Endothelial cell of umbilical vein (primary cell): Measurements from ENCODE around the gene CLIC4. TPM values are rescaled to one million over a fixed set of nuclear protein-coding genes. Genes with fewer than 3 reads are reported as not detected.

Experiments used
- BruUV-seq: library from RNA; stranded (reverse); fragments of 400-500 nt; replicated peaks from 2 replicates; lab custom pipeline; 2021; lab: Mats Ljungman, UMichigan
- CTCF ChIA-PET: fragments of 300-600, 350-600 bp; sonication (Branson Sonifier 250); formaldehyde crosslinking; loops from one replicate; lab custom pipeline; 2021; ENCODE audit warnings: antibody characterized with exemption, inconsistent platforms; lab: Charles Lee
- POLR2A ChIA-PET: fragments of 300-600, 350-600 bp; sonication (Branson Sonifier 250); formaldehyde crosslinking; loops from one replicate; lab custom pipeline; 2021; ENCODE audit warnings: antibody characterized with exemption, inconsistent platforms; lab: Charles Lee
- DNase-seq: peaks from one replicate; pipeline ENCODE4 v3.0.0-alpha.2; 2011; ENCODE audit warnings: low read depth, low spot score
- FAIRE-seq: peaks from 2 replicates; lab custom pipeline; 2011; peaks lifted over from hg19 to GRCh38; lab: Jason Lieb, UNC
- H2AFZ ChIP-seq: 2 replicates; pipeline ENCODE4 v1.6.0; 2012; ENCODE audit warnings: low read depth, low read length, control low read depth, inconsistent platforms
- H3K27ac ChIP-seq: 2 replicates; pipeline ENCODE4 v1.5.1; 2011; ENCODE audit warnings: low read depth, mild to moderate bottlenecking, control low read depth, low read length, moderate library complexity; ENCODE audit not compliant: insufficient read depth
- H3K27me3 ChIP-seq, 2 experiments: 2 replicates each; pipeline versions ENCODE4 v1.6.0 to v1.6.1; 2011; ENCODE audit warnings: low read length in 2 of 2, mixed read lengths in 1 of 2; ENCODE audit not compliant: control insufficient read depth in 2 of 2, insufficient read depth in 2 of 2
- H3K36me3 ChIP-seq, 2 experiments: 2 replicates in 1 of 2; 3 replicates in 1 of 2; pipeline ENCODE4 v1.5.1; 2011; ENCODE audit warnings: low read length in 2 of 2, mild to moderate bottlenecking in 1 of 2, moderate library complexity in 1 of 2; ENCODE audit not compliant: control insufficient read depth in 2 of 2, insufficient read depth in 2 of 2; ENCODE audit errors: extremely low read depth in 1 of 2
- H3K4me1 ChIP-seq: 3 replicates; pipeline ENCODE4 v1.5.1; 2011; ENCODE audit warnings: mild to moderate bottlenecking, low read length; ENCODE audit not compliant: control insufficient read depth, insufficient read depth; ENCODE audit errors: extremely low read depth
- H3K4me2 ChIP-seq: 2 replicates; pipeline ENCODE4 v1.6.1; 2011; ENCODE audit warnings: low read length, control low read depth, mixed read lengths; ENCODE audit not compliant: insufficient read depth
- H3K4me3 ChIP-seq, 3 experiments: fragments of 200-600 bp in 1 of 3; sonication (generic), shearing (Covaris generic) in 1 of 3; replicated peaks in 1 of 3; 2 replicates each; pipeline ENCODE4 v1.5.1; 2011 to 2016; ENCODE audit warnings: control low read depth in 3 of 3, low read length in 3 of 3, mild to moderate bottlenecking in 2 of 3, inconsistent platforms in 1 of 3, low read depth in 1 of 3, moderate library complexity in 1 of 3; ENCODE audit not compliant: insufficient read depth in 1 of 3
- H3K79me2 ChIP-seq: 2 replicates; pipeline ENCODE4 v1.6.0; 2012; ENCODE audit warnings: low read length, inconsistent platforms; ENCODE audit not compliant: control insufficient read depth, insufficient read depth
- H3K9ac ChIP-seq: replicated peaks from 2 replicates; pipeline ENCODE3; 2011; ENCODE audit warnings: low read length, control low read depth; ENCODE audit not compliant: insufficient read depth; ENCODE audit errors: extremely low read depth
- H3K9me1 ChIP-seq: replicated peaks from 3 replicates; pipeline ENCODE4 v1.6.0; 2011; ENCODE audit warnings: mild to moderate bottlenecking, low read length; ENCODE audit not compliant: control insufficient read depth, insufficient read depth; ENCODE audit errors: extremely low read depth
- H3K9me3 ChIP-seq: replicated peaks from 2 replicates; pipeline ENCODE4 v1.5.1; 2012; ENCODE audit warnings: low read length, inconsistent platforms; ENCODE audit not compliant: control insufficient read depth, insufficient read depth
- H4K20me1 ChIP-seq: replicated peaks from 2 replicates; pipeline ENCODE3; 2011; ENCODE audit warnings: mild to moderate bottlenecking, low read length; ENCODE audit not compliant: control insufficient read depth, insufficient read depth; ENCODE audit errors: extremely low read depth
- EZH2 ChIP-seq: IDR thresholded peaks from 2 replicates; pipeline ENCODE4 v1.6.1; 2012; ENCODE audit warnings: borderline replicate concordance, low read depth, mild to moderate bottlenecking, moderate library complexity, low read length, inconsistent platforms; ENCODE audit not compliant: severe bottlenecking
- FOS ChIP-seq: IDR thresholded peaks from 2 replicates; pipeline ENCODE4 v1.6.1; 2011; ENCODE audit warnings: mild to moderate bottlenecking, low read length, moderate library complexity, borderline replicate concordance; ENCODE audit not compliant: insufficient read depth
- GATA2 ChIP-seq: IDR thresholded peaks from 2 replicates; pipeline ENCODE4 v1.7.0; 2011; ENCODE audit warnings: low read depth, mild to moderate bottlenecking, moderate library complexity, mixed read lengths, low read length; ENCODE audit not compliant: insufficient read length, insufficient read depth
- JUN ChIP-seq: IDR thresholded peaks from 2 replicates; pipeline ENCODE4 v1.6.1; 2011; ENCODE audit warnings: borderline replicate concordance, low read depth; ENCODE audit not compliant: insufficient read length, insufficient read depth
- MYC ChIP-seq: IDR thresholded peaks from one replicate; pipeline ENCODE4 v1.6.1; 2011; ENCODE audit warnings: mild to moderate bottlenecking, low read depth, low read length
- POLR2A ChIP-seq: IDR thresholded peaks from 2 replicates; pipeline ENCODE4 v1.6.1; 2012; ENCODE audit warnings: low read depth, mild to moderate bottlenecking, control low read depth, low read length
- POLR2AphosphoS5 ChIP-seq: IDR thresholded peaks from 2 replicates; pipeline ENCODE4 v1.6.1; 2012; ENCODE audit warnings: low read depth, mild to moderate bottlenecking, control low read depth, low read length, moderate library complexity; ENCODE audit not compliant: insufficient read depth
- dilution Hi-C: fragments of 300-500 bp; cut with MboI; formaldehyde crosslinking; loops from one replicate; pipeline ENCODE4 v1.15.0; 2019; ENCODE audit warnings: low sequenced_read_pairs; ENCODE audit not compliant: extremely low pct_ligation_motif_present
- intact Hi-C: fragments of 100-400 bp; cut with micrococcal nuclease; formaldehyde crosslinking; loops from one replicate; pipeline ENCODE4 v1.10.0; 2022
- polyA plus RNA-seq, 4 experiments: library from polyadenylated mRNA; depleted of rRNA in 3 of 4; stranded (reverse) in 3 of 4; unstranded in 1 of 4; fragments of >200 nt; gene quantifications; 2 replicates each; pipeline versions ENCODE4 v1.2.1 to v1.2.3, GENCODE V29; 2011 to 2012; ENCODE audit warnings: missing spikeins in 1 of 4
- total RNA-seq: library from RNA; stranded (reverse); gene quantifications from 2 replicates; pipeline ENCODE4 v1.2.3, GENCODE V29; 2021
- TF ChIP-seq, protein P1 (sequence below): IDR thresholded peaks from 2 replicates; pipeline ENCODE4 v1.6.1; 2011; ENCODE audit not compliant: insufficient read depth, insufficient read length
- TF ChIP-seq, protein P2 (sequence below), 2 donors: IDR thresholded peaks; 1 replicate in 1 of 2; 2 replicates in 1 of 2; pipeline ENCODE4 v1.5.1; 2011; ENCODE audit warnings: low read length in 2 of 2, mild to moderate bottlenecking in 2 of 2, moderate library complexity in 2 of 2, control low read depth in 1 of 2, inconsistent platforms in 1 of 2, low read depth in 1 of 2; ENCODE audit not compliant: insufficient read depth in 1 of 2; ENCODE audit errors: extremely low read depth in 1 of 2

The CLIC4 gene
- total and polyA plus RNA-seq, 2 donors (not counting 3 experiments of a cell fraction or from before 2014, with no cell fraction given), result 97.5 to 330 TPM

DNA sequence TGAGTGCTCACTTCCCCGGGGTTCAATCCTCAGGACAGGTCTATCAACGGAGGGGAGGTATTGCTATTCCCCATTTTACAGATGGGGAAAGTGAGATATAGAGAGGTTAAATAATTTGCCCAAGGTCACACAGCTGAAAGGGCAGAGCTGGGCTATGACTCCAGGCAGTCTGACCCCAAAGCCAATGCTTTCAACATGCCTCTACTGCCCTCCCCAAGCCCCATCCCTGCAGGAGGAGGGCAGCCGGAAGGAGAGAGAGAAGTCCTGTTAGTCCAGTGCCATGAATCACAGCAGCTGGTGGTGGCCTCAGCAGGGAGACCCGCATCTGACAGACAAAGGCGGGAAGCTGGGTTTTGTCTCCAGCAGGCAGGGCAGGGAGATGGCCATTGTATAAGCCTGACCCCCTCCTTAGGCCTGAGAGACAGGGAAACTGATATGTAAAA, 20.0 kb upstream of the CLIC4 start:
- intact Hi-C loops (loop anchor here (1.0 kb wide), 3 partner anchors 20 to 37 kb away; partner anchors contain the start of gene CLIC4), dilution Hi-C loops (no loop called here)
- Histone ChIP-seq H3K27ac (peak overlapping the region; percentile 86), H3K4me3 (no peak overlapping the region), H3K79me2 (no peaks in the 10 kb centered on the region), H3K4me2 (peak overlapping the region; percentile 47), H3K27me3 (no peaks in the 10 kb centered on the region), H3K9ac (peak overlapping the region; percentile 37), H3K4me1 (peaks cover 40% of the 10 kb centered on the region), H3K9me3 (no peaks in the 10 kb centered on the region), H3K36me3 (no peaks in the 10 kb centered on the region), H3K9me1 (no peaks in the 10 kb centered on the region), H4K20me1 (no peaks in the 10 kb centered on the region), H2AFZ (no peak overlapping the region)
- ChIA-PET POLR2A (interaction anchor here (0.7 to 4.1 kb wide), 4 partner anchors 10 to 105 kb away, joined by 3 to 42 read pairs (median 6); partner anchors contain the start of gene CLIC4), CTCF (interaction anchor here (0.9 to 3.2 kb wide), 15 partner anchors 19 to 110 kb away, joined by 3 to 28 read pairs (median 5); partner anchors contain the start of gene CLIC4)
- FAIRE-seq, result peak; percentile 94
- peak; percentile 86 for DNase-seq
- no TSS peak for BruUV-seq
- TF ChIP-seq JUN (peak; percentile 9), FOS (peak; percentile 59), POLR2AphosphoS5 (peak; percentile 47), GATA2 (peak; percentile 25), EZH2 (no peak), POLR2A (no peak), MYC (peak; percentile 40)
- TF ChIP-seq, protein P1, sequence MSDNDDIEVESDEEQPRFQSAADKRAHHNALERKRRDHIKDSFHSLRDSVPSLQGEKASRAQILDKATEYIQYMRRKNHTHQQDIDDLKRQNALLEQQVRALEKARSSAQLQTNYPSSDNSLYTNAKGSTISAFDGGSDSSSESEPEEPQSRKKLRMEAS, result no peak
- TF ChIP-seq, protein P2, sequence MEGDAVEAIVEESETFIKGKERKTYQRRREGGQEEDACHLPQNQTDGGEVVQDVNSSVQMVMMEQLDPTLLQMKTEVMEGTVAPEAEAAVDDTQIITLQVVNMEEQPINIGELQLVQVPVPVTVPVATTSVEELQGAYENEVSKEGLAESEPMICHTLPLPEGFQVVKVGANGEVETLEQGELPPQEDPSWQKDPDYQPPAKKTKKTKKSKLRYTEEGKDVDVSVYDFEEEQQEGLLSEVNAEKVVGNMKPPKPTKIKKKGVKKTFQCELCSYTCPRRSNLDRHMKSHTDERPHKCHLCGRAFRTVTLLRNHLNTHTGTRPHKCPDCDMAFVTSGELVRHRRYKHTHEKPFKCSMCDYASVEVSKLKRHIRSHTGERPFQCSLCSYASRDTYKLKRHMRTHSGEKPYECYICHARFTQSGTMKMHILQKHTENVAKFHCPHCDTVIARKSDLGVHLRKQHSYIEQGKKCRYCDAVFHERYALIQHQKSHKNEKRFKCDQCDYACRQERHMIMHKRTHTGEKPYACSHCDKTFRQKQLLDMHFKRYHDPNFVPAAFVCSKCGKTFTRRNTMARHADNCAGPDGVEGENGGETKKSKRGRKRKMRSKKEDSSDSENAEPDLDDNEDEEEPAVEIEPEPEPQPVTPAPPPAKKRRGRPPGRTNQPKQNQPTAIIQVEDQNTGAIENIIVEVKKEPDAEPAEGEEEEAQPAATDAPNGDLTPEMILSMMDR (IDR thresholded peaks at IDR 0.05; ENCODE audit: extremely low read depth in 1 of 2, insufficient read depth in 1 of 2, low read depth in 1 of 2, low read length in 2 of 2), result no peak
